Amniotic epithelial cell (primary cell): ENCODE data around the gene SNX27.
"Not testable (repeated sequence)": the region's sequence is repeated elsewhere in the genome, so short reads cannot be mapped to it uniquely, and the experiment has no call there.

Source experiments
- DNase-seq: peaks from one replicate; pipeline ENCODE4 v3.0.0-alpha.2; 2010; ENCODE audit warnings: low read depth

Gene SNX27

DNA sequence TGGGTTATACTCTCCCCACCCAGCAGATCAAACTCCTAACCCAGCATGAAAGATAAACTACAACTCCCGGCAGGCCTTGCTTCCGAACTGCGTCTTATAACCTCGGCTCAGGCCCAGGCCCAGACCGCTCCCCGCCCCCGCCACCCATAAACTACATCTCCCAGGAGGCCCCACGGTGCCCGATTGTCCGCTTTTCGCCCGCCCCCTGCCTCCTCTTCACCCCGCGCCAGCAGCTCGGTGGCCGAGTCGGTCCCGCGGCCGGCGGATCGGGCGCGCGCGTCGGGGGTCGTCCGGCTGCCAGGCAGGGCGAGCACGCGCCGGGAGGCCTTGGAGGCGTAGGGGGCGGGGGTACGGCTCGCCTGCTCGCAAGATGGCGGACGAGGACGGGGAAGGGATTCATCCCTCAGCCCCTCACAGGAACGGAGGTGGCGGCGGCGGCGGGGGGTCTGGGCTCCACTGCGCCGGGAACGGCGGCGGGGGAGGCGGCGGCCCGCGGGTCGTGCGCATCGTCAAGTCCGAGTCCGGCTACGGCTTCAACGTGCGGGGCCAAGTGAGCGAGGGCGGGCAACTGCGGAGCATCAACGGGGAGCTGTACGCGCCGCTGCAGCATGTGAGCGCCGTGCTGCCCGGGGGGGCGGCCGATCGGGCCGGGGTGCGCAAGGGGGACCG lies at the start of gene SNX27:
Gene SNX27 (plus strand): TSS at position 219 of the 669 bp plus-strand sequence. CDS start 152 bp downstream, at position 371.
- peak; percentile 89 for DNase-seq

DNA sequence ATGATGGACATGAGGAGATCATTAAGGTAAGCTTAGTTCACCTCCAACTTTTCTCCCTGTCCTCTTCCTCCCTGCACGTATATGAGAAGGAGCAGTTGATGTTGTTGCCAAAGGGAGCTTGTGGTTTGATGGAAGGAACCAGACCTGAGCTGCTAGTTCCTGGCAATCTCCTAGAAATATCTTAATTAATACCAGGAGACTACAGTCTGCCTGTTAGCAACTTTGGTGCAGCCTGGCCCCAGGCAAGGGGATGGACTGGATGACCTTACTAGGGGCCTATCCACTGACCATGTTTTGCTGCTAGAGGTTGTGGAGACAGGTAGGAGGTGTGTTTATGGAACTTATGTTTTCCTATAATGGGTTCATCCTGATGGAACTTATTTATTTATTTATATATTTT lies 49.2 kb upstream of the SNX27 start:
- no peak for DNase-seq

DNA sequence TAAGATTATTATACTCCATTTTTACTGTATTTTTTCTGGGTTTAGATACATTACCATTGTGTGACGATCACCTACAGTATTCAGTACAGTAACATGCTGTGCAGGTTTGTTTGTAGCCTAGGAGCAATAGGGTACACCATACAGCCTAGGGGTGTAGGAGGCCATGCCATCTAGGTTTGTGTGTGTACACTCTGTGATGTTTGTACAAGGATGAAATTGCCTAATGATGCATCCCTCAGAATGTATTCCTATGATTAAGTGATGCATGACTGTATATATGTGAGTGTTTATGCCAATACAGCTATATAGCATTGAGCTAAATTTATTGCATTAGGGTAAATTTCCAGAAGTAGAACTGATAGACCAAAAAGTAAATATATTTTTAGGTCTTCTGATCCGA lies 48.5 kb upstream of the SNX27 start:
- DNase-seq, result no peak

DNA sequence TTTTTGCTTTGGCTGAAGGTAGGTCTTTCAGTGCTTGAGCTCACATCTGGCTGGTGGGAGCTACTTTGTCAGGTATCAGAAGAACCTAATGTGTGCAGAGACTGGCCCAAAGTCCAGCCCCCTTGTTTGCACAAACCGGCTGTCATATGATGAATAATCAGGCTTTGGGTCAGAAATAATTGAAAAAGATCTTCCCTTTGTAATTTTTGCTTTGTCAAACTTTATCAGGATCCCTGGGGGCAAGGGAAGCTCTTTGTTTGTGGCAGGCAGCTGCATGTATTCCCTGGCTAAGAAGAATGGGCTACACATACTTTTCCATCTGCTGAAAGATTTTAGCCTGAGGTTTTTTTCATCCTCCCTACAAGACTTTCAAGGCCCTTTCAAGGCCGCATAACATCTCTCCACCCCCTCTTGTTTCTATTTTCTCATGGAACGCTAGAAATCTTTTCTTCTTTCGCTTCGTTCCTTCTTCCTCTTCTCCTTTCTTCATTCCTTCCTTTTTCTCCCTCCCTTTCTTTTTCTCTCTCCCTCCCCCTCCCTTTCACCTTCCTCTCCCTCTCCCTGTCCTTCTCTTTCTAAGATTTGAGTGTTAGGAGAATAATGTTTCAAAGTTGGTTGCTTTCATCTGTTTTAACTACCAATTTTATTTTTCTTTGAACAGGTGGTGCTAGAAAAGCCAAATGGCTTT lies 46.2 kb upstream of the SNX27 start:
- DNase-seq, result no peak

DNA sequence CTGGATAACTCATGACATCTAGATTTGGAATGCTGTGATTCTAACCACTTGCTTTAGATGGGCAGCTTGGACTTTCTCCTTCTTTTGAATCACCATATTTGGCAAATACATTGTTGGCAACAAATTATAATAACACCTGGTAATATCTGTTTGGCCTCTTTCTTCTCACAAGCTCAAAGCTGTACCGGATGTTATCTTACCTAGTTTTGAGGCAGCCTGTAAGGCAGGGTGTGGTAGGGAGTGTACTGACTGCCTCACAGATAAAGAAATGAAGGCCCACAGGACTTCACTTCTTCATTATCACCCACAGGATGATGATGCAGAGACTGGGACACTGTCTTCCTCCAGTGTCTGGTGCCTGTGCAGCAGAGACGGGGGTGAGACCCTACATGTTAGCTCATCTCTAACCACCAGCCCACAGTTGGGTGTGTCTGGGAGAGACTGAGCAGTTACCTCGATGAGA lies 43.2 kb upstream of the SNX27 start:
- no peak for DNase-seq

DNA sequence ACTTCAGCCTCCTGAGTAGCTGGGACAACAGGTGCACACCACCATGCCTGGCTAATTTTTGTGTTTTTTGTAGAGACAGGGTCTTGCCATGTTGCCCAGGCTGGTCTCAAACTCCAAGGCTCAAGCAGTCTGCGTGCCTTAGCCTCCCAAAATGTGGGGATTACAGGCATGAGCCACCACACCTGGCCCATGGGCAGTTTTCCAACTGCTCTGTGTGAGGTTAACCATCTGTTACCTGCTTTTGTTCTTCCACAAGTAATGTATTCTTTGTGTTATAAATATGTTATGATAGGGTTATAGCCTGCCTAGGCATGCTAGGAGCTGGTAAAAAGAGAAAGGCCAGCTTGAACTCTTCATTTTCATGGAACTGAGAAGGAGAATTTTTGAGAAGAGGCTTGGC lies 41.0 kb upstream of the SNX27 start:
- no peak for DNase-seq

DNA sequence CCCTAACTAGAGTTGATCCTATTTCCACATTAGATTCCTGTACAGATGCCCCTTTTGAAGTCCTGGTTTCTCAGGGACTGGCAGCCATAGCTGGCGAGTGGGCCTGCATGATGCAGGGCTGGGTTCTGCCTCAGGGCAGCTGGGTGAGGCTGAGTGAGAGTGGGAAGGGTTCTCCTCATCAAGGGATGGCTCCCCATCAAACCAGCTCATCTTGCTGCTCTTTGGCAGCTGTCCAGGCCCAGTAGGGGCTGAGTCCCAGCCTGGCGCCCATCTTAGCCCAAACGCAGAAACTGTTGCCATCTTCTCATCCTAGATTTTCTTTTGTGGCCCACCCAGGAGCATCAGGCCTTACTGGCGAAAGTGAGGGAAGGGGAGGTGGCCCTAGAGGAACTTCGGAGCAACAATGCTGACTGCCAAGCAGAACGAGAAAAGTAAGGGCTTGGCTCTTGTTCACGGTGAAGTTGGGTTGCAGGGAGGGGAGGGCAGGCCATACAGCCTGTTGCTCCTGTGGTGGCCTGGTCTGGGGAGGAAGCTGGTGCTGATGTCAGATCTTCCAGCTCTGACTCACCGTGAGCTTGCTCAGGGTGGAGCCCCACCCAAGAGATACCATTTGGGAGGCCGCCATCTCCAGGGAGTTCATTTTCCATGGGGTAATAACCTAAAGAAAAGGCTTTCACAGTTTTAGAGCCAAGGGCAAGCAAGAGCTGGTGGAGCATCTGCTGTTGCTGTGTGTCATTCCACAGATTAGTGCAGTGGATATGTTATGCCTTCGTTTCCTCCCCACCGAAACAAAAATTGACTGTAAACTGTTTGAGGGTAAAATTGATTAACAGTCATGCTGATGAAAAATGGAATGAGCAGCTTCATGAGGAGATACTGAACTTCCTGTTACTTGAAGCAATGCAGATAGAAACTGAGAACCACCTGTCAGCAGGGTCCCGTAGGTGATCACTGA lies 37.0 kb upstream of the SNX27 start:
- DNase-seq, result peak; percentile 52

DNA sequence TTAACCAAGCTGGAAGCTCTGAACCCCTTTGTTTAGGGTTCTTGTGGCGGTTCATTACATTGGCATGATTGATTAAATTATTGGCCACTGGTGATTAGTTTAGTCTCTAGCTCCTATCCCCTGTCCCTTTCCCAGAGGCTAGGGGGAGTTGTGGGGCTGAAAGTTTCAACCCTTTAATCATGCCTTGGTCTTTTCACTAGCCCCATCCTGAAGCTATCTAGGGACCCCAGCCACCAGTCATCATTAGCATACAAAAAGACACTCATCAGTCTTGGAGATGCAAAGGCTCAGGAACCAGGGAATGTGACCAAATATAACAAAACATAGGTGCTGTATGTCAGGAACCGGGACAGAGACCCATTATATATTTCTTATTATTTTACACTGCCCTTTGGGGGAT lies 34.7 kb upstream of the SNX27 start:
- no peak for DNase-seq

DNA sequence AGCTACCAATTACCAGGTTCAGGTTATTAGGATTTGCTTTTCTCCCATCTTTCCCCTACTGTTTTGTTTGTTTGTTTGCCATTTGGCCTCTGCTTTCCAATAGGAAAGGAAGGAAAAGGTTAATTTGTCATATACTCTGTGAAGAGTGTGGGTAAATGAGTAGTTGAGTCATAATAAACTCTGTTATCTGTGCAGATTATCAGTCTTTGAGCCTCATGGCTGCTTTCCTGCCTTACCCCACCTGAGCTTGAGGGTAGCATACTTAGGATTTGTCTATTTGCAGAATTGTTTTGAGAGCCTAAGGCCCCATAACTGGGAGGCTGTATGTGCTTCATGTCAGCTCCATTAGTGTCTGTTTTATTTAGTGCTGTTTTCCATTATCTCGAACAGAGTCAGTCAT lies 32.9 kb upstream of the SNX27 start:
- DNase-seq, result no peak

DNA sequence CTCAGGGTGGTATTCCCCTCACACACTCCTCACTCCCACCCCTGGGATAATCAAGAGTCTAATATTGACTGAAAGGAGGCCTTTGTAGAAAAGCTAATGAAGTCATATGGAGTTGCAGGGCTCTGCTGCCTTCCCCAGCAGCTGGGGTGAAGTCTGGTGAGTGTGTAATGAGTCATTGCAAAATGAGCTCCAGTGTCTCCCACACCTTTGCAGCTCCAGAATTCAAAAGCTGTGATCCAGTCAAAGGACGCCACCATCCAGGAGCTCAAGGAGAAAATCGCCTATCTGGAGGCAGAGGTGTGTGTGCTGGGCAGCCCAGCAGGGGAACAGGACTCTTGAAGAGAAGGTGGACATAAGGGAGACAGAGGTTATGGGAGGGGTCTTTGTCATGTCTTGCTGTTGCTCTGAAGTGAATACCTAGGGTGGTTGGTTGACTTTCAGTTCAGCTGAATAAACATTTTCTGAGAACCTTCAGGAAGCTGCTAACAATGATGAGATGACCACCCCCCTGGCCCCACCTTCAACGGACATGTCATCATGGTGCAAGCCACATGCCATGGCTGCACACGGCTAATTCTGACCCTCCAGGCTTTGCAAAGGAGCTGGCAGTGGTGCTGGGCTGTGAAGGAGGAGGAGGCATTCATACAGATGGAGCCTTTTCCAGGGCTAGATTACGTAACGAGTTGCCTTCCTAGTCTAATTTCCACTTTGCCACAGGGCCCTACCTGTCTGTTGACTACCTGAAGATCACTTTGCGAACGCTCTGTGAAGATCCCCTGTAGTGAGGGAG lies 32.2 kb upstream of the SNX27 start:
- peak; percentile 56 for DNase-seq

DNA sequence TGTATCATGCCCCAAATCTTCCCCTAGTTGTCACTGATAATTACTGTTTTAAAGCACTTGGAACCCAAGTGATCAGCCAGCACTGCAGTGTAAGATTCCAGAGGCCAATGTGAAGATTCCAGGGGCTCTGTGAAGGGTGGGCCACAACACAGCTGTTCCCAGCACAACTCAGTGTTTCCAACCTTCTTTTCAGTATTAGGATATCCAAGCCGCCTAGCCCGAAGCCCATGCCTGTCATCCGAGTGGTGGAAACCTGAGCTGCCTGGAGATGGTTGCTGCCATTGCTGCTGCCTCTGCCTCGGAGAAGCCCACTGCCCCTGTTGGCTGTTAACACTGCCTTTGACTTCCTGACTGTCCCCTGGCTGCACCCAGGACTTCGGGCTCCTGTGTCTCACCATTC lies 30.4 kb upstream of the SNX27 start:
- no peak for DNase-seq

DNA sequence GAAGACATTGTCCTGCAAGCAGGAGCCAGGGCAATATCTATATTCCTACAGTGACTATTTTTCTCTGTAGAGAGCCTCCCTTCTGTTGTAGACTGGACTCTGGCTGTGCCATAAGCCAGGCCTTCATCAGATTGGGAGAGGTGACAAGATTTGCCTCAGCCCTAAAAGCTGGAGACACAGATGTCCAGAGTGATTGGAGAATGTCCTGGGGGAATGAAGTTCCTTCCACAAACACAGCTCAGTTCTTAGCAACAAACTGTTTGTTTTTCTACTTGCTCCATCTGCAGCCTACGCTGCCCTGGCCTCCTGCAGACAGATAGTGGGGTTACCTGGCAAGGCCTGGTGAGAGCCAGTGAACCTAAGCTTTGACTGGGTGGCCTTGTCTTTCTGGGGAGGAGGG lies 29.9 kb upstream of the SNX27 start:
- DNase-seq, result no peak

DNA sequence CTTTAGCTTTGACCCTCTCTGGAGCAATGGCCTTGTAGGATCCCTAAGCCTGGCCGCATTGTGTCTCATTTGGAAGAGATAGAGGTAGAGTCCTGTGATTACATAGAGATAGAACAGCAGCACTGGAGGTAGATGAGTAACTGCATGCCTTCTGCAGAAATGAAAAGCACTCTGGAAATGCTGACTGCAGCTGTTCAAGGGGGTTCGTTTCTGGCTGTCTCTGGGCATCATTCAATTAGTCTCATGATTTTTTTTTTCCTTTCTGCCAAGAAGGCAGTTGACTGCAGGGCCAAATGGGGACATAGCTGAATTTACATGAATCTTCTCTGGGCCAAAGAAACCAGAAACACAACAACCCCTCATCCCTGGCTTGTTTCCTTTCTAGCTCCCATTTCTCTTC lies 28.1 kb upstream of the SNX27 start:
- DNase-seq, result no peak

DNA sequence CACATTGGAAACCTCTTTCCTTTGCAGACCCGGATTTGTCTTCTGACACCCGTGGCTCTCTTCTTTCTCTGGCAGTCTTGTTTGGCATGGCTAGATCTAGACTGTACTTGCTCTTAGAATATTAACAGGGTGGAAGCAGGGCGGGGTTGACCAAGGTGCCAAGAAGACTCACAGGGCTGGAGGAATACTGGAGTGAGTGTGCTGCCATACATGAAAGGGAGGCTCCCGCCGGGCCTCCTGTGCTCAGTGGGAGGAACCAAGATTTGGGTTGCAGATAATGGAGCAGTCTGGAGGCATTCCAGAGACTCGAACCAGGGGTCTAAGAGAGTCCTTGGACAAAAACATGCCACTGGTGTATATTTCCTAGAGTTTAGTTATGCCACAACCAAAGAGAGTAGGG lies 27.6 kb upstream of the SNX27 start:
- no peak for DNase-seq

DNA sequence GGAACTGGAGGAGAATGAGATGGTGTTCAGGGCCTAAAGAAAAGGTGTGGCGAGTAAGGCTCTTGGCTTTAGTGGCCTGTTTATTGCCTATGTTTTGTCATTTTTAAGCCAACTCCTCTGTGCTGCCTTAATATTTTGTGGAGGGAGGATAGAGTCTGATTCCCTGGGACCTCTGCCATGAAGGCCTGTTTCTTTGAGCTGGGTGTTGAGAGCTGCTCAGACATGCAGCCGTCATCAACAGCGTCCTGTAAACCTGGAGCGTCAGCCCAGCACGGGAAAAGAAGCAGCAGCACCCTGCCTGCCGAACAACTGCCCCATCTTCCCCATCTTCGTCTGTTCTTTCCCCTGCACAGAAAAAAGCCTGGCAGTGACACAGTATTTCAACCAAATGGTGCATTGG lies 27.1 kb upstream of the SNX27 start:
- DNase-seq, result no peak

DNA sequence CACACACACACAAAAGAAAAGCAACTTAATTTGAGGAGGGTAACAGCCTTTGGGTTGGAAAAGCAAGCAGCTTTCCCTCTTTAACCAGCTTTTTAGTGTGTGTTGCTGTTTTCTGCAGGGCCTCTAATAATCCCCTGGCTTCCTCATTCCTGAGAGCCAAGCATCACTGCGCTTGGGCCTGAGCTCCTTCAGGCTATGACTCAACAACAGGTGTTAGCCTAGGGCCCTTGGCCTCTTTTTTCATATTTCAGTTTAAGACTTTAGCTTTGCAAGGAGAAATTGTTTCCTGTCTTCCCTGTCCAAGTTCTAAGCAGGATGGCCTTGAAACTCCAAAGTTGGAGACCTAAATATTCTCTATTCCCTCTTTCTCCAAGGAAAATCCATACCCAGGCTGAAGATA lies 26.2 kb upstream of the SNX27 start:
- peak; percentile 72 for DNase-seq

DNA sequence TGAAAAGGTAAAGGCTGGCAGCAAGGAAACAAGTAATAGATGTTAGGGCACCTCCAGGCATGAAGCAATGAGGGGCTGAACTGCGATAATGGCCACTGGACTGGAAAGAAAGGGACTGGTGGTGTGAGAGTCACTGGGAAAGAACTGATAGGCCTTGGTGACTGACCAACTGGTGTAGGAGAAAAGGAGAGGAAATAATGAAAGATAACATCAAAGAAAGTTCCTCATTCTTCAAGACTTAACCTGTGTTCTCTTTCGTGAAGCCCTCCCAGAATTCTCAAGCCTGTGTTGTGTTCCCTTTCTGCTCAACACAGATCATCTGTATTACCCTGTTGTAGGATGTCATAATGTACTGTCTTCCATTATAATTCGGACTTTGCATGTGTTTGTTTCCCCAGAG lies 20.9 kb upstream of the SNX27 start:
- DNase-seq, result no peak

DNA sequence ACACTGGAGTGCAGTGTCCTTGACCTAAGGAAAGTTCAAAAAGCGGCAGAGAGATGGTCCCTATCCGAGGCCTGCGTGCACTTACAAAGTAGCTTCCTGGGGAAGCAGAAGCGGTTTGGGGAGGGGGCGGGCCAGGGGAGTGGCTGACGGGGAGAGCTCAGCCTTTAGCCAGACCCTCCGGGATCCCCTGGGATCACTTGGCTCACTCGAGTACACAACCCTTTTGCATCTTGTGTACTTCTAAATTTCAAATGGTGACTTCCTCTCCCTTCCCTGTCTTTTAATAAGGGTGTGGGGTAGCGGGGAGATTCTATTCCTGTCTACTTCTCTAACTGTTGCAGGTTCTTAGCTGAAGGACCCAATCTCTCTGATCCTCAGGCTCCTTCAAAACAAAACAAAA lies 18.1 kb upstream of the SNX27 start:
- no peak for DNase-seq

DNA sequence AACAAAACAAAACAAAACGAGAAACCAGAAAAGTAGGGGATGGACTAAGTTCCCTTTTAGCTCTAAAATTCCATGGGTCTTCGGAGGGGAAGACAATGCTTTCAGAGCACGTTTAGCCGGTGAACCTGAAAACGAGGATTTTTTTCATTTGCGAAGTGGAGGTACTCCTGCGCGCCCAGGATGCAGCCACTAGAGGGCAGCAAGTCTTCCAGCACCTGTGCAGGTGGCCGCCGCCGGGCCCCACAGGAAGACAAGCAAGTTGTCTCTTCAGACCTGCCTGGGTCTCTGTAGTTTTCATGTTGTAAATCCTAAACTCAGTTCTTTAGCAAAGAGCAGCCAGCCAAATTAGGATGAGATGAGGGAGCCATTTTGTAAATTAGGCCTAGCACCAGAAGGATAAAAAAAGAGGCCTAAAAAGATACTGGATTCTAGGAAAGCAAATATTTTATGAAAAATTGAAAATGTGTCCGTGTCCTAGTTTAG lies 17.7 kb upstream of the SNX27 start:
- DNase-seq, result peak; percentile 38

DNA sequence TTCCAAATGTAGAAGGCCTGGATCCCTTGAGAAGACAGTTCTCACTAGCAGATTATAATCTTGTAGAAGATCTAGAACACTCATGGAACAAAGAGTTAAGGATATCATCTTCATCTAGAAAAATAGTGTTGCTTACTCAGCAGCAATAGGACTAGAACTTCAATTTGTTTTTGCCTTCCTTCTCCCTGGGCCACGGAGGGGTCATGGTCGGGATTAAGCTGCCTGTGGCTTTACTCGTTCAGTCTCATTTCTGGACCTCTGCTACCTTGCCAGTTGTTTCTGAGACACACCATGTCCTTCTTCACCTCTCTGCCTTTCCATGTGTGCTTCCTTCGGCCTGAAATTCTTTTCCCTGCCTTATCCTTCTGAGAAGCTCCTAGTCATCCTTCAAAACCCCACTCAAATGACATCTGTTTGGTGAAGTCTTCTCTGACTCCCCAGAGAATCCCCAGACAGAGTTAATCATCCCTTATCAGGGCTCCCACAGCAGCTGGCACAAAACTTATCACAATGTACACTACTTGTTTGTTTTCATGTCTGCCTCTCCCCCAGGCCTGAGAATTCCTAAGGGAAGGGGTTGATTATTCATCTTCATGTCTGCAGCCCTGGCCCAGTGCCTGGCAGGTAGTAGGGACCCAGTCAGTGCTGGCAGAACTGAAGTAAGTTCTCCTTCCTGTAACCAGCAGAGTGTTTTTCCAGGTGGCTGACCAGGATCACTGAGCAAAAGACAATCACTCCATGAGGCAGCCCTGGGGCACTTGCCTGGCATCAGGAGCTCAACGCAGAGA lies 15.5 kb upstream of the SNX27 start:
- DNase-seq, result peak; percentile 94

DNA sequence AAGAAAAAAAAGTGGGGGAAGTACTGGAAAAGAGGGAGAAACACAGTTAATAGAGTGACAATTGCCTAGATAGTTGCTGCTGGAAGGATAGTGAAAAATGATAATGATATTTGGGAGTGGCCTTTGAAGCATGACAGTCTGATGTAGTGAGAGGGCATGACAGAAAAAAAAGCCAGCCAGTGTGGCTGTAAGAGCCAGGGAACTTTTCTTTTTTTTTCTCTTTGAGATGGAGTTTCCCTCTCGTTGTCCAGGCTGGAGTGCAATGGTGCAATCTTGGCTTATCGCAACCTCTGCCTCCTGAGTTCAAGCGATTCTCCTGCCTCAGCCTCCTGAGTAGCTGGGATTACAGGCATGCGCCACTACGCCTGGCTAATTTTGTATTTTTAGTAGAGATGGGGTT lies 9.3 kb upstream of the SNX27 start:
- DNase-seq, result not testable (repeated sequence)
